H1 (cell line): Measurements from ENCODE around the gene CDK5RAP2. TPM values are rescaled to one million over a fixed set of nuclear protein-coding genes. Genes with fewer than 3 reads are reported as not detected.

ENCODE experiments used
- CBX5 ChIP-seq: fragments of 300-800, 300-1000 bp; sonication (generic); IDR thresholded peaks from 2 replicates; pipeline ENCODE4 v1.7.1; 2016; ENCODE audit warnings: antibody characterized with exemption, low read length, low read depth
- CBX8 ChIP-seq: fragments of 300-800, 300-1000 bp; sonication (generic); IDR thresholded peaks from 2 replicates; pipeline ENCODE4 v1.7.1; 2016; ENCODE audit warnings: low read depth, low read length, borderline replicate concordance
- EGR1 ChIP-seq: IDR thresholded peaks from 2 replicates; pipeline ENCODE4 v1.6.1; 2011; ENCODE audit warnings: low read depth, low read length, borderline replicate concordance
- EP300 ChIP-seq, 2 experiments: IDR thresholded peaks; 1 replicate in 1 of 2; 2 replicates in 1 of 2; pipeline ENCODE4 v1.6.1; 2011 to 2012; ENCODE audit warnings: low read depth in 2 of 2, low read length in 2 of 2, mild to moderate bottlenecking in 2 of 2, borderline replicate concordance in 1 of 2, inconsistent platforms in 1 of 2, moderate library complexity in 1 of 2
- GABPA ChIP-seq: IDR thresholded peaks from 2 replicates; pipeline ENCODE4 v1.6.1; 2011; ENCODE audit warnings: mild to moderate bottlenecking, low read length, moderate library complexity, borderline replicate concordance; ENCODE audit not compliant: insufficient read depth
- JUN ChIP-seq: IDR thresholded peaks from 2 replicates; pipeline ENCODE4 v1.6.1; 2011; ENCODE audit warnings: low read depth, mild to moderate bottlenecking, improper control_type of control experiment, low read length
- KDM4A ChIP-seq: IDR thresholded peaks from one replicate; pipeline ENCODE4 v1.7.1; 2012; ENCODE audit warnings: low read depth, mild to moderate bottlenecking, moderate library complexity, low read length, inconsistent platforms; ENCODE audit not compliant: severe bottlenecking
- SP1 ChIP-seq: IDR thresholded peaks from 2 replicates; pipeline ENCODE4 v1.6.1; 2011; ENCODE audit warnings: low read depth, low read length
- TBP ChIP-seq: IDR thresholded peaks from 2 replicates; pipeline ENCODE4 v1.6.1; 2011; ENCODE audit warnings: low read depth, low read length, improper control_type of control experiment
- polyA plus RNA-seq, 7 experiments: library from polyadenylated mRNA; depleted of rRNA in 3 of 7; stranded (reverse) in 5 of 7; unstranded in 2 of 7; fragments of >200 nt in 5 of 7; fragments of 200-250 nt in 2 of 7; gene quantifications; 1 replicate in 5 of 7; 2 replicates in 1 of 7; 4 replicates in 1 of 7; pipeline versions ENCODE4 v1.2.1 to v1.2.3, GENCODE V29; 2011 to 2013; ENCODE audit warnings: missing spikeins in 2 of 7, mixed read lengths in 2 of 7
- total RNA-seq: library from RNA; stranded (reverse); fragmentation: NEBNext Ultra II Directional; extraction: Animal tissue kit (Norgen Biotek cat#: 25700); gene quantifications from 2 replicates; pipeline ENCODE4 v1.2.1, GENCODE V29; 2021
- TF ChIP-seq, protein P1 (sequence below): IDR thresholded peaks from 2 replicates; pipeline ENCODE4 v1.6.1; 2012; ENCODE audit warnings: low read length, inconsistent platforms
- TF ChIP-seq, protein P2 (sequence below): IDR thresholded peaks from 2 replicates; pipeline ENCODE4 v1.6.1; 2011; ENCODE audit warnings: low read depth, mild to moderate bottlenecking, low read length; ENCODE audit not compliant: insufficient read depth

CDK5RAP2 gene
- total and polyA plus RNA-seq, 2 of the 8 experiments (the other 6 are each of a cell fraction or from before 2014, with no cell fraction given): 19.8 to 49.4 TPM

DNA sequence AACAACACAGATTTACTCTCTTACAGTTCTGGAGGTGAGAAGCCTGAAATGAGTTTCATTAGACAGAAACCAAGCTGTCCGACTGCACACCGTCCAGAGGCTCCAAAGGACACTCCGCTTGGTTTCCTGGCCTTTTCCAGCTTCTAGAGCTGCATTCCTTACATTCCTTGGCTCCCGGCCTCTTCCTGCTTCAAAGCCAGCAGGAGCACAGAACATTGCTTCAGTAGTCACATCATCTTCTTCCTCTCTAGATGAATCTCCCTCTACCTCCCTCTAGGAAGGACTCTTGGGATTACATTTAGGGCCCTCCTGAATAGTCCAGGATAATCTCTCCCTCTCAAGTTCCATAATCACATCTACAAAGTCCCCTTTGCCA is 213.3 kb downstream of the CDK5RAP2 start (continued):
- TF ChIP-seq, protein P1, sequence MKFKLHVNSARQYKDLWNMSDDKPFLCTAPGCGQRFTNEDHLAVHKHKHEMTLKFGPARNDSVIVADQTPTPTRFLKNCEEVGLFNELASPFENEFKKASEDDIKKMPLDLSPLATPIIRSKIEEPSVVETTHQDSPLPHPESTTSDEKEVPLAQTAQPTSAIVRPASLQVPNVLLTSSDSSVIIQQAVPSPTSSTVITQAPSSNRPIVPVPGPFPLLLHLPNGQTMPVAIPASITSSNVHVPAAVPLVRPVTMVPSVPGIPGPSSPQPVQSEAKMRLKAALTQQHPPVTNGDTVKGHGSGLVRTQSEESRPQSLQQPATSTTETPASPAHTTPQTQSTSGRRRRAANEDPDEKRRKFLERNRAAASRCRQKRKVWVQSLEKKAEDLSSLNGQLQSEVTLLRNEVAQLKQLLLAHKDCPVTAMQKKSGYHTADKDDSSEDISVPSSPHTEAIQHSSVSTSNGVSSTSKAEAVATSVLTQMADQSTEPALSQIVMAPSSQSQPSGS: no peak
- TF ChIP-seq, protein P2, sequence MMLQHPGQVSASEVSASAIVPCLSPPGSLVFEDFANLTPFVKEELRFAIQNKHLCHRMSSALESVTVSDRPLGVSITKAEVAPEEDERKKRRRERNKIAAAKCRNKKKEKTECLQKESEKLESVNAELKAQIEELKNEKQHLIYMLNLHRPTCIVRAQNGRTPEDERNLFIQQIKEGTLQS: no peak
- TF ChIP-seq KDM4A (no peak), CBX5 (no peak), JUN (no peak), EP300 (IDR thresholded peaks at IDR 0.05; ENCODE audit: borderline replicate concordance in 1 of 2, low read depth in 2 of 2, low read length in 2 of 2) (no peak), TBP (no peak), EGR1 (no peak), CBX8 (no peak), SP1 (0 out of 2 replicates have a peak, but pooled peaks have one; percentile 26), GABPA (no peak)
